Mesenchymal stem cell (in vitro differentiated cells and primary cell): ENCODE measurements around the gene TOX2.

Experiments
- DNase-seq: peaks from one replicate; pipeline ENCODE4 v3.0.0-alpha.2; 2013
- H2AFZ ChIP-seq: one replicate; pipeline ENCODE4 v1.6.1; 2013; ENCODE audit warnings: low read depth, mild to moderate bottlenecking, control low read depth, inconsistent platforms, low read length, moderate library complexity
- H2AK5ac ChIP-seq: 2 replicates; pipeline ENCODE4 v1.6.1; 2013; ENCODE audit warnings: low read length, moderate library complexity, mild to moderate bottlenecking, inconsistent platforms; ENCODE audit not compliant: severe bottlenecking
- H2BK120ac ChIP-seq: one replicate; pipeline ENCODE4 v1.6.1; 2013; ENCODE audit warnings: low read depth, mild to moderate bottlenecking, inconsistent platforms, low read length, moderate library complexity
- H2BK12ac ChIP-seq, 2 experiments: one replicate each; pipeline ENCODE4 v1.6.1; 2013; ENCODE audit warnings: inconsistent platforms in 2 of 2, low read length in 2 of 2, mild to moderate bottlenecking in 2 of 2, moderate library complexity in 2 of 2, control low read depth in 1 of 2
- H2BK15ac ChIP-seq: one replicate; pipeline ENCODE4 v1.6.1; 2013; ENCODE audit warnings: mild to moderate bottlenecking, low read depth, inconsistent platforms; ENCODE audit not compliant: poor library complexity, severe bottlenecking
- H2BK5ac ChIP-seq: 2 replicates; pipeline ENCODE4 v1.6.1; 2013; ENCODE audit warnings: low read depth, mild to moderate bottlenecking, low read length, control low read depth, inconsistent platforms; ENCODE audit not compliant: poor library complexity, severe bottlenecking
- H3K14ac ChIP-seq, 2 experiments: one replicate each; pipeline ENCODE4 v1.6.1; 2013; ENCODE audit warnings: inconsistent platforms in 2 of 2, low read length in 2 of 2, control low read depth in 1 of 2, mild to moderate bottlenecking in 1 of 2, moderate library complexity in 1 of 2
- H3K18ac ChIP-seq, 2 experiments: one replicate each; pipeline ENCODE4 v1.6.1; 2013; ENCODE audit warnings: inconsistent platforms in 2 of 2, low read length in 2 of 2, control low read depth in 1 of 2, low read depth in 1 of 2, mild to moderate bottlenecking in 1 of 2
- H3K23ac ChIP-seq, 2 experiments: one replicate each; pipeline ENCODE4 v1.6.1; 2013; ENCODE audit warnings: inconsistent platforms in 2 of 2, low read length in 2 of 2, mild to moderate bottlenecking in 2 of 2, moderate library complexity in 2 of 2, control low read depth in 1 of 2
- H3K27ac ChIP-seq: 2 replicates; pipeline ENCODE4 v1.5.1; 2013; ENCODE audit warnings: mild to moderate bottlenecking, moderate library complexity, low read length, control low read depth, inconsistent platforms; ENCODE audit not compliant: poor library complexity, severe bottlenecking
- H3K27me3 ChIP-seq, 2 experiments: 2 replicates each; pipeline versions ENCODE4 v1.6.1 to v1.7.0; 2013; ENCODE audit warnings: low read length in 2 of 2, mild to moderate bottlenecking in 2 of 2, moderate library complexity in 2 of 2, control low read depth in 1 of 2, inconsistent platforms in 1 of 2; ENCODE audit not compliant: control insufficient read depth in 1 of 2, insufficient read depth in 1 of 2
- H3K36me3 ChIP-seq, 2 experiments: 2 replicates each; pipeline versions ENCODE4 v1.6.1 to v1.7.0; 2013; ENCODE audit warnings: low read length in 2 of 2, control low read depth in 1 of 2, inconsistent platforms in 1 of 2, low read depth in 1 of 2, mild to moderate bottlenecking in 1 of 2; ENCODE audit not compliant: insufficient read depth in 2 of 2, control insufficient read depth in 1 of 2
- H3K4ac ChIP-seq, 2 experiments: one replicate each; pipeline ENCODE4 v1.6.1; 2013; ENCODE audit warnings: inconsistent platforms in 2 of 2, low read length in 2 of 2, mild to moderate bottlenecking in 2 of 2, moderate library complexity in 2 of 2, control low read depth in 1 of 2, low read depth in 1 of 2
- H3K4me1 ChIP-seq: 2 replicates; pipeline ENCODE4 v1.6.1; 2013; ENCODE audit warnings: low read depth, low read length, control low read depth; ENCODE audit not compliant: control insufficient read depth, insufficient read depth
- H3K4me2 ChIP-seq: 2 replicates; pipeline ENCODE4 v1.6.1; 2013; ENCODE audit warnings: low read length, mild to moderate bottlenecking, inconsistent platforms; ENCODE audit not compliant: poor library complexity, severe bottlenecking
- H3K4me3 ChIP-seq, 2 experiments: 2 replicates each; pipeline versions ENCODE4 v1.5.1 to v1.7.0; 2013; ENCODE audit warnings: low read length in 2 of 2, mild to moderate bottlenecking in 2 of 2, control low read depth in 1 of 2, low read depth in 1 of 2; ENCODE audit not compliant: insufficient read depth in 1 of 2
- H3K79me1 ChIP-seq: replicated peaks from 2 replicates; pipeline ENCODE4 v1.6.1; 2013; ENCODE audit warnings: mild to moderate bottlenecking, control low read depth, low read length, inconsistent platforms; ENCODE audit not compliant: poor library complexity, severe bottlenecking
- H3K9ac ChIP-seq: 2 replicates; pipeline ENCODE4 v1.7.0; 2013; ENCODE audit warnings: mild to moderate bottlenecking, low read length, moderate library complexity
- H3K9me3 ChIP-seq: 2 replicates; pipeline ENCODE4 v1.7.0; 2013; ENCODE audit warnings: mild to moderate bottlenecking, low read length; ENCODE audit not compliant: control insufficient read depth
- H4K8ac ChIP-seq: one replicate; pipeline ENCODE4 v1.6.1; 2013; ENCODE audit warnings: inconsistent platforms, mild to moderate bottlenecking, low read length, moderate library complexity
- H4K91ac ChIP-seq: one replicate; pipeline ENCODE4 v1.6.1; 2013; ENCODE audit warnings: mild to moderate bottlenecking, low read length, inconsistent platforms
- WGBS: methylation state at CpG from one replicate; pipeline ENCODE4 v1.1.7; 2013; ENCODE audit warnings: mixed read lengths; 5-methylcytosine and 5-hydroxymethylcytosine counted together

TOX2 gene

DNA sequence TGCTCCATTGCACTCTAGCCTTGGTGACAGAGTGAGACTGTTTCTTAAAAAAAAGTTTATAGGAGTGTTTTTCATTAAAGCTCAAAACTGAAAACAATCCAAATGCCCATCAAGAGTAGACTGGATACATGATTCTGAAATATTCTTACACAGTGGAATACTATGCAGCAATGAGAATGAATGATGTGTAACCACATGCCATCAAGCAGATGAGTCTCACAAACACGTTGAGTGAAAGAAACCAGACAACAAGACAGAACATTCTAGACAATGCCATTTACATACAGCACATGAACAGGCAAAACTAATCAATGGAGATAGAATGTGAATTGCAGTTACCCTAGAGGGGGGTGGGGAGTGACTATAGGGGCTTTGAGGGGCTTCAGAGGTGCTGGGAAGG is 72.4 kb downstream of the TOX2 start:
- Histone ChIP-seq H3K36me3 (no peaks in the 10 kb centered on the region), H4K8ac (no peak overlapping the region), H2BK12ac (no peak overlapping the region), H2BK120ac (no peak overlapping the region), H3K4me3 (no peak overlapping the region), H3K23ac (no peak overlapping the region), H3K9ac (no peak overlapping the region), H2BK5ac (no peak overlapping the region), H2AK5ac (no peak overlapping the region), H2AFZ (no peak overlapping the region), H3K18ac (no peak overlapping the region), H3K9me3 (no peaks in the 10 kb centered on the region), H3K79me1 (no peaks in the 10 kb centered on the region), H3K4ac (no peak overlapping the region), H3K27ac (no peak overlapping the region), H3K4me1 (no peaks in the 10 kb centered on the region), H2BK15ac (no peak overlapping the region), H3K14ac (no peak overlapping the region), H3K4me2 (no peak overlapping the region), H3K27me3 (peaks cover 0 to 12% of the 10 kb centered on the region in 2 experiments), H4K91ac (no peak overlapping the region)
- no CpG with 5 or more reads among the region's 1 CpG for WGBS
- DNase-seq: no peak

DNA sequence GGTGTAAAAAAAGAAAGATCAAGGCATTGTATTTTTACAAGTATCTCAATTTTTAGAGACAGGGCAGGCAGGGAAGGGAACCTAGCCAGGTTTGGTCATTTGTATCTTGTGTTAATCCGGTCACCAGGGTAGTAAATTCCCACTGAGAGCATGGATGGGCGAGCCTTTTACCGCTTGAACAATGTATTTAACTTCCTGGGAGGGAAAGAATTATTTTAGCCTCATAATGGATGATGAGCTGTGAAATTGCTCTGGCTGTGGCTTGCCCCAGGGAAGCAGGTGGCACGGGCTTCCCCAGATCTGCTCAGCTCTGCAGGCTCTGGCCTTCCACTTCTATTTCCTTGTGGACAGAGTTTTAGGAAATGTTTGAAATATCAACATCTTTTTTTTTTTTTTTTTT is 72.9 kb downstream of the TOX2 start:
- no peaks in the 10 kb centered on the region for H3K9me3 ChIP-seq
- no peak overlapping the region for H2BK12ac ChIP-seq
- no peak overlapping the region for H3K4ac ChIP-seq
- H3K4me3 ChIP-seq: no peak overlapping the region
- no peaks in the 10 kb centered on the region for H3K4me1 ChIP-seq
- H3K9ac ChIP-seq: no peak overlapping the region
- H3K14ac ChIP-seq: no peak overlapping the region
- DNase-seq: no peak
- peaks cover 0 to 10% of the 10 kb centered on the region in 2 experiments for H3K27me3 ChIP-seq
- H2BK120ac ChIP-seq: no peak overlapping the region
- H4K91ac ChIP-seq: no peak overlapping the region
- no peaks in the 10 kb centered on the region for H3K79me1 ChIP-seq
- H2BK15ac ChIP-seq: no peak overlapping the region
- H3K23ac ChIP-seq: no peak overlapping the region
- no peak overlapping the region for H3K18ac ChIP-seq
- H3K27ac ChIP-seq: no peak overlapping the region
- no peaks in the 10 kb centered on the region for H3K36me3 ChIP-seq
- no peak overlapping the region for H2AK5ac ChIP-seq
- H2BK5ac ChIP-seq: no peak overlapping the region
- no peak overlapping the region for H2AFZ ChIP-seq
- no peak overlapping the region for H3K4me2 ChIP-seq
- 94% methylated on average over 3 of the region's 4 CpGs for WGBS
- no peak overlapping the region for H4K8ac ChIP-seq

DNA sequence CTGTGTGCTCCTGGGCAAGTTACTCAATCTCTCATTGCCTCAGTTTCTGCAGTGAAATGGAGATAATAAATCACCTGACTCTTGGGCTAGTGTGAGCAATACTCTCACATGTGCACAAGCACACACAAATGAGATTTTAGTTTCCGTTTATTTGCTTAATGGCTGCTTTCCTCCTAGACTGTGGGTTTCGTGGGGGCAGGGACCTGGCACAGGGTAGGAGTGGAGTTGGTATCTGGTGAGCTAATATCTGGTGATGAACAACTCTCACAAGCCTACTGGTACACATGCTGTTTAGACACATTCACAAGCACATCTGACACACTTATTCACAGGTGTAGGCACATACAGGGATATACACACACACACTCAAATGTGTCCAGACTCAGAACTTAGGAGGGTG is 73.8 kb downstream of the TOX2 start:
- no peak overlapping the region for H3K23ac ChIP-seq
- H2BK15ac ChIP-seq: no peak overlapping the region
- no peak overlapping the region for H2AK5ac ChIP-seq
- no peak overlapping the region for H3K18ac ChIP-seq
- H3K36me3 ChIP-seq: no peaks in the 10 kb centered on the region
- peak overlapping the region; percentile 49 for H4K8ac ChIP-seq
- H3K4me1 ChIP-seq: no peaks in the 10 kb centered on the region
- no peak overlapping the region for H2AFZ ChIP-seq
- DNase-seq: peak; percentile 17
- no peak overlapping the region for H3K27ac ChIP-seq
- H3K79me1 ChIP-seq: no peaks in the 10 kb centered on the region
- no peak overlapping the region for H2BK5ac ChIP-seq
- no peak overlapping the region for H3K4ac ChIP-seq
- H2BK12ac ChIP-seq: no peak overlapping the region
- no peaks in the 10 kb centered on the region for H3K9me3 ChIP-seq
- H3K27me3 ChIP-seq: peaks cover 0 to 6% of the 10 kb centered on the region in 2 experiments
- H3K4me3 ChIP-seq: no peak overlapping the region
- no peak overlapping the region for H3K9ac ChIP-seq
- H2BK120ac ChIP-seq: no peak overlapping the region
- WGBS: no CpG with 5 or more reads among the region's 2 CpGs
- no peak overlapping the region for H4K91ac ChIP-seq
- no peak overlapping the region for H3K4me2 ChIP-seq
- H3K14ac ChIP-seq: no peak overlapping the region

- Histone ChIP-seq H3K9ac (no peak overlapping the region), H4K91ac (no peak overlapping the region), H3K4me2 (no peak overlapping the region), H2BK5ac (no peak overlapping the region), H3K14ac (no peak overlapping the region), H4K8ac (no peak overlapping the region), H3K4me1 (no peaks in the 10 kb centered on the region), H2AFZ (no peak overlapping the region), H3K27ac (no peak overlapping the region), H3K36me3 (no peaks in the 10 kb centered on the region), H3K23ac (no peak overlapping the region), H2BK12ac (no peak overlapping the region), H2AK5ac (no peak overlapping the region), H2BK120ac (no peak overlapping the region), H3K27me3 (peaks cover 0 to 6% of the 10 kb centered on the region in 2 experiments), H3K18ac (no peak overlapping the region), H3K4me3 (no peak overlapping the region), H3K9me3 (no peaks in the 10 kb centered on the region), H3K4ac (no peak overlapping the region), H2BK15ac (no peak overlapping the region), H3K79me1 (no peaks in the 10 kb centered on the region)
- DNase-seq: peak; percentile 54
- WGBS: 6% methylated on average over 1 of the region's 1 CpG
Observed at GRCh38 chr20:43988867-43989266, 74.2 kb downstream of the TOX2 start.
